GM23338 (cell line): ENCODE data around the gene ZNF441. TPM values are rescaled to one million over a fixed set of nuclear protein-coding genes. Genes with fewer than 3 reads are reported as not detected.

Experiments used
- ATAC-seq: fragments of 200-7000 bp; cut with Tn5 transposase; 3 replicates; pipeline ENCODE4 v1.9.1; 2020
- DNase-seq: peaks from one replicate; pipeline ENCODE4 v3.0.0-alpha.2; 2015; ENCODE audit warnings: low spot score
- H2AFZ ChIP-seq: fragments of 200-600 bp; sonication (generic); 2 replicates; pipeline ENCODE4 v1.8.0; 2016; ENCODE audit warnings: antibody characterized with exemption, mild to moderate bottlenecking, moderate library complexity
- H3F3A ChIP-seq: fragments of 200-600 bp; sonication (generic); replicated peaks from 2 replicates; pipeline ENCODE4 v1.8.0; 2017; ENCODE audit warnings: antibody characterized with exemption, mixed run types, low read depth
- H3K27ac ChIP-seq: fragments of 200-600 bp; sonication (generic); 2 replicates; pipeline ENCODE4 v1.6.1; 2016; ENCODE audit warnings: low read depth
- H3K27me3 ChIP-seq: fragments of 200-600 bp; sonication (generic); 2 replicates; pipeline ENCODE4 v1.8.0; 2016; ENCODE audit warnings: mild to moderate bottlenecking, mixed run types, moderate library complexity; ENCODE audit not compliant: insufficient read depth
- H3K36me3 ChIP-seq: fragments of 200-600 bp; sonication (generic); 2 replicates; pipeline ENCODE4 v1.8.0; 2016; ENCODE audit warnings: mild to moderate bottlenecking; ENCODE audit not compliant: insufficient read depth
- H3K4me1 ChIP-seq: fragments of 200-600 bp; sonication (generic); 2 replicates; pipeline ENCODE4 v1.8.0; 2016; ENCODE audit warnings: mild to moderate bottlenecking, moderate library complexity; ENCODE audit not compliant: insufficient read depth
- H3K4me2 ChIP-seq: fragments of 200-600 bp; sonication (generic); 2 replicates; pipeline ENCODE4 v1.7.1; 2017; ENCODE audit warnings: mixed run types
- H3K4me3 ChIP-seq: fragments of 200-600 bp; sonication (generic); 2 replicates; pipeline ENCODE4 v1.6.1; 2016; ENCODE audit warnings: mixed run types
- H3K79me2 ChIP-seq: fragments of 200-600 bp; sonication (generic); replicated peaks from 2 replicates; pipeline ENCODE4 v1.8.0; 2017; ENCODE audit warnings: mild to moderate bottlenecking; ENCODE audit not compliant: insufficient read depth
- H3K9me2 ChIP-seq: fragments of 200-600 bp; sonication (generic); 2 replicates; pipeline ENCODE4 v1.8.0; 2017; ENCODE audit not compliant: insufficient read depth
- H4K20me1 ChIP-seq: fragments of 200-600 bp; sonication (generic); replicated peaks from 2 replicates; pipeline ENCODE4 v1.8.0; 2017; ENCODE audit warnings: mild to moderate bottlenecking; ENCODE audit not compliant: insufficient read depth
- H3K27ac Mint-ChIP-seq: 2 replicates; pipeline ENCODE4 v1.8.0; 2020; ENCODE audit warnings: inconsistent platforms, mild to moderate bottlenecking, moderate library complexity, mixed read lengths
- H3K27me3 Mint-ChIP-seq: 3 replicates; pipeline ENCODE4 v1.8.0; 2022; ENCODE audit warnings: low read depth, mild to moderate bottlenecking, moderate library complexity, mixed read lengths, inconsistent platforms; ENCODE audit not compliant: insufficient read depth, poor library complexity
- H3K36me3 Mint-ChIP-seq: 3 replicates; pipeline ENCODE4 v1.8.0; 2021; ENCODE audit warnings: low read depth, mild to moderate bottlenecking, inconsistent platforms, moderate library complexity, mixed read lengths
- H3K4me1 Mint-ChIP-seq: 3 replicates; pipeline ENCODE4 v1.8.0; 2020; ENCODE audit warnings: mild to moderate bottlenecking, inconsistent platforms, mixed read lengths
- H3K4me3 Mint-ChIP-seq: 3 replicates; pipeline ENCODE4 v1.8.0; 2021; ENCODE audit warnings: moderate library complexity, mild to moderate bottlenecking, inconsistent platforms, mixed read lengths
- H3K9me3 Mint-ChIP-seq: 3 replicates; pipeline ENCODE4 v1.8.0; 2020; ENCODE audit warnings: moderate library complexity, mild to moderate bottlenecking, inconsistent platforms, mixed read lengths
- CREB1 ChIP-seq: fragments of 250-450 bp; sonication (Bioruptor Pico); IDR thresholded peaks from 2 replicates; pipeline ENCODE4 v1.5.0; 2020; ENCODE audit warnings: low read depth, mild to moderate bottlenecking, moderate library complexity
- CTCF ChIP-seq, 2 experiments: fragments of 200-600 bp in 1 of 2; sonication (generic) in 1 of 2; conservative IDR thresholded peaks; 2 replicates each; pipeline versions ENCODE4 v1.5.1 to v1.6.1; 2016 to 2017; ENCODE audit warnings: antibody characterized with exemption in 2 of 2, low read depth in 2 of 2, mild to moderate bottlenecking in 2 of 2, moderate library complexity in 1 of 2
- EZH2 ChIP-seq: fragments of 200-600 bp; sonication (generic); IDR thresholded peaks from one replicate; pipeline ENCODE4 v1.8.0; 2017; ENCODE audit warnings: antibody characterized with exemption, mild to moderate bottlenecking, low read depth; ENCODE audit not compliant: unreplicated experiment
- JUNB ChIP-seq: IDR thresholded peaks from one replicate; pipeline ENCODE4 v1.6.1; 2016; ENCODE audit warnings: antibody characterized with exemption; ENCODE audit not compliant: unreplicated experiment
- NANOG ChIP-seq: IDR thresholded peaks from 2 replicates; pipeline ENCODE4 v1.6.1; 2016; ENCODE audit warnings: antibody characterized with exemption, borderline replicate concordance
- POLR2AphosphoS5 ChIP-seq: IDR thresholded peaks from 2 replicates; pipeline ENCODE4 v1.6.1; 2016; ENCODE audit warnings: antibody characterized with exemption, low read depth
- REST ChIP-seq: IDR thresholded peaks from one replicate; pipeline ENCODE4 v1.6.1; 2018; ENCODE audit warnings: antibody characterized with exemption; ENCODE audit not compliant: unreplicated experiment
- STAT1 ChIP-seq: IDR thresholded peaks from one replicate; pipeline ENCODE4 v1.6.1; 2016; ENCODE audit warnings: antibody characterized with exemption; ENCODE audit not compliant: unreplicated experiment
- polyA plus RNA-seq: library from polyadenylated mRNA; unstranded; fragments of >200 nt; fragmentation: Nextera tagmentation; extraction: Ambion mirVana; gene quantifications from 2 replicates; pipeline ENCODE4 v1.2.1, GENCODE V29; 2016
- total RNA-seq: library from RNA; depleted of rRNA; stranded (reverse); fragments of >200 nt; shearing (Covaris generic); gene quantifications from 2 replicates; pipeline ENCODE4 v1.2.3, GENCODE V29; 2014

Gene ZNF441
- total and polyA plus RNA-seq, 2 experiments from 2014 or later = 0.40 to 0.52 TPM

- Histone ChIP-seq H3K27me3 (peaks cover 42% of the 10 kb centered on the region), H3K36me3 (no peaks in the 10 kb centered on the region), H3K27ac (no peak overlapping the region), H3K4me3 (peak overlapping the region; percentile 79), H3K4me1 (peaks cover 4% of the 10 kb centered on the region; the same call in 1 of the 2 replicates), H3K4me2 (peak overlapping the region; percentile 85), H3K9me2 (no peaks in the 10 kb centered on the region), H3K79me2 (no peaks in the 10 kb centered on the region), H4K20me1 (peaks cover 9% of the 10 kb centered on the region), H3F3A (no peaks in the 10 kb centered on the region), H2AFZ (peak overlapping the region; percentile 98)
- ATAC-seq (no peak), DNase-seq (peak; percentile 55)
- Mint-ChIP-seq H3K27me3 (peaks cover 7% of the 10 kb centered on the region), H3K9me3 (peaks cover 83% of the 10 kb centered on the region), H3K27ac (no peak overlapping the region), H3K4me1 (no peaks in the 10 kb centered on the region), H3K4me3 (no peak overlapping the region), H3K36me3 (peaks cover 20% of the 10 kb centered on the region)
- no peak for TF ChIP-seq NANOG
- TF ChIP-seq REST = no peak
- no peak for TF ChIP-seq EZH2
- no peak for TF ChIP-seq CREB1 (CRISPR knock-in tag)
Observed at GRCh38 chr19:11814700-11815035, 47.9 kb downstream of the ZNF441 start.

- DNase-seq (no peak), ATAC-seq (no peak)
- Histone ChIP-seq H3K4me3 (no peak overlapping the region), H3K4me2 (no peak overlapping the region), H3K4me1 (no peaks in the 10 kb centered on the region), H3K27ac (no peak overlapping the region), H3K27me3 (no peaks in the 10 kb centered on the region), H4K20me1 (peaks cover 2% of the 10 kb centered on the region), H2AFZ (no peak overlapping the region), H3K79me2 (no peaks in the 10 kb centered on the region), H3K9me2 (0 out of 2 replicates have a peak, but pooled peaks cover 4% of the 10 kb centered on the region), H3K36me3 (no peaks in the 10 kb centered on the region), H3F3A (no peaks in the 10 kb centered on the region)
- Mint-ChIP-seq H3K9me3 (peaks cover 88% of the 10 kb centered on the region), H3K4me1 (no peaks in the 10 kb centered on the region), H3K27ac (no peak overlapping the region), H3K27me3 (no peaks in the 10 kb centered on the region), H3K4me3 (no peak overlapping the region), H3K36me3 (peaks cover 21% of the 10 kb centered on the region)
- TF ChIP-seq POLR2AphosphoS5 (no peak), JUNB (no peak), CTCF (conservative IDR thresholded peaks at IDR 0.05; ENCODE audit: low read depth in 2 of 2) (no peak), STAT1 (no peak), CREB1 (CRISPR knock-in tag) (no peak), REST (no peak)
Observed at GRCh38 chr19:11821474-11822109, 54.8 kb downstream of the ZNF441 start.
